NCI-H2196 (cell line): ENCODE results near the gene STAT1.

Source experiments
- DNase-seq: peaks from one replicate; lab custom pipeline; 2025; ENCODE audit not compliant: unreplicated experiment; lab: John Stamatoyannopoulos, UW

STAT1 gene

DNA sequence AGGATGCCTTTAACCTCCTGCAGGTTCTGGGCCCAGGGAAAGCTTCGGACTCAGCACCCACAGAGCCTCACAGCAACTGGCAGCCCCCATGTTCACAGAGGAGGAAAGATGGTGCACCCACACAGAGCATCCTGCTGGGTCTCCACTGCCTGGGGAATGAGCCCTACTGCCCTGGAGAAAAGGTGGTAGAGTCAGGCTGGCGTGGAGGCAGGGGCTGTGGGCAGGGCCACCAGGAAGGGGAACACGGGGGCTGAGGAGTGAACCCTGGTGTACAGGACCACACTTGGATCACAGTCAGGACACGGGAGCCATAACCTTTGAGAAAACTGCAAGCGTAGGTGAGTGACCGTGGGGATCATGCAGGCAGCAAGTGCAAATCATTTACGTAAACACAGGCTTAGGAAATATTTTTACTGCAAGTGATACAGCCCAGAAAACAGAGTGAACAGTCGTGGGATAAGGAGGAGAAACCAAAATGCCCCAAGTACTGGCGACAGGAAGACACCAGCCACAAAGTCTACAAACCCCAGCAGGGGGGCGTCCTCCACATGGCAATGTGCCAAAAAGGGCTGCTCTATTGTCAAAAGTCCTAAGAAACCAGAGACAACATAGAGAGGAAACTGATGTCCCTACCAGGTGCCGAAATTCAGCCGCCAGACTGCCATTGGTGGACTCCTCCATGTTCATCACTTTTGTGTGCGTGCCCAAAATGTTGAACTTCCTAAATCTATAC is 27.6 kb downstream of the STAT1 start:
- peak; percentile 37 for DNase-seq

DNA sequence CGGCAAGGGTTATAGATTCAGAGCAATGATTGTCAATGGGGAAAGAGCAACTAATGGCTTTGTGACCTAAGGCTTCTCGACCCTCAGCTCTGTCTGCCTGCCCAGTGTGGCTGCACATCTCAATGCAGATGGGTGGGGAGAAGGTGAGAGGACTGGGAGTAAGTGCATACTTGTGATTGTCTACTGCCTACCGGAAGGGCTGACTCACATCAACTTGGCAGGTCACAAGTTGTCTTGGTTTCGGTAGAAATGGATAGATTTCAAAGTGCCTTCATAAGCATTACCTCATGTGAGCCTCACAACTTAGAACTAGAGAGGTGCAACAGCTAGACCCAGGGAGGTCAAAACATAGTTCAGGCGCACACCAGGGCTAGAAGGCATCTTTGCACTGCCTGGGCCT is 29.4 kb downstream of the STAT1 start:
- DNase-seq, result no peak

DNA sequence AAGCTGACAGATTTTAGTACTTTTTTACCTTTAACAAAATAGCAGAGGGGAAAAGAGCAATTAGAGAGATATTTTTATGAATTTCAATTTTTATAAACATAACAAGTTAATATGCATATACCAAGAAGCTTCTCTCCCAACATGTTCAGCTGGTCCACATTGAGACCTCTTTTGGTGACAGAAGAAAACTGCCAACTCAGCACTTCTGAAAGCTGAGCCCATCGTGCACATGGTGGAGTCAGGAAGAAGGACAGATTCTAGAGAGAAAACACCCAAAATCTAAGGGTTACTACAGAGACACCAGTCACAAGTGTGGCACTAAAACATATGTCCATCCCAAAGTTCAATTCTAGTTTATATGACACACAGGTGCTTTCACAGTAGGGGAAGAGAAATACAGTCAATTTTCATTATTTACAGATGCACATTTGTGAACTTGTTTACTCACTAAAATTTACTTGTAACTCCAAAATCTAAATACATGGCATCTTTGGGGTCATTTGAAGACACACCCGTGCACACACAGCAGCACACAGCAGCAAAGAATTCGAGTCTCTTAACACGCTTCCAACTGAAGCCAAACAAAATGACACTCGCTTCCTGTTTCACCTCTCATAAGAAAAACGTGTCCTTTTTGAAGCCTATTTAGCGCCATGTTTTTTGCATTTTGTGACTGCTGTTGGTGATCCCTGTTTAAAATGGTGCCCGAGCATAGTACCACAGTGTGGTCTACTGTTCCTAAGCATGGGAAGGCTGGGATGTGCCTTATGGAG is 31.5 kb downstream of the STAT1 start:
- peak; percentile 7 for DNase-seq

DNA sequence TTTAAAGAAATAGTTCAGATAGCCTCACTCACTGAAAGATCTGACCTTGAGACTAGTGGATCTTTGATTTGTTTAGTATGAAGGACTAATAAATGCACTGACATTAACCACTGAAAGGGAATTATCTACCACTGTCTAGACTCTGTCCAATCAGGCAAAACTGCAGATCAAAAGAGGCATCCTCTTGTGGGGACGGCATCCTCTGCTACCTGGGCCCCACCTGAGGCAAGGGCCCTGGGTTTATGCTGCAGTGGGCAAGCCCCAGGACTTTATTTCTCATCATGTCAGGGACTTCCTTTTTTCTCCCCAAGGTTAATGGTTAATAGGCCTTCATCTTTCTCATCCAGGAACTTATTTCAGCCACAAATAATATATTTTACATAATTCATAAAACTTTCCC is 32.2 kb downstream of the STAT1 start:
- no peak for DNase-seq

DNA sequence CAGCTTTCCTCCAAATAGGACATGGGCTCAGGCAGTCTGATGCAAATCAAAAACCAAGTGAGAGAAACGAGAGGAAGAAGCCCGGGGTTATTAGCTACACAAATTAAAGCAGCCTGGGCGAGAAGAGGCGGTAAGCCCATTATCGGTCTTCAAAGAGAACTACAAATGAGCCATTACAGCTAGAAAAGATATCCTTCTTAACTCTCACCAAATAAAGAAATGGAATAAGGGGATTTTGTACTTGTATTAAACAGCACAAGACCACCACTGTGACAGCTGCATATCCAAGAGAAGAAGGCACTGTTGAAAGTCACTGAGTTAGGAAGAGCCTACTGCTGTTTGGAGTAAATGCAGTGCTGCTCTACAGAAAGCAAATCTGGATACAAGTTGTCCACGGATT is 32.6 kb downstream of the STAT1 start:
- no peak for DNase-seq

DNA sequence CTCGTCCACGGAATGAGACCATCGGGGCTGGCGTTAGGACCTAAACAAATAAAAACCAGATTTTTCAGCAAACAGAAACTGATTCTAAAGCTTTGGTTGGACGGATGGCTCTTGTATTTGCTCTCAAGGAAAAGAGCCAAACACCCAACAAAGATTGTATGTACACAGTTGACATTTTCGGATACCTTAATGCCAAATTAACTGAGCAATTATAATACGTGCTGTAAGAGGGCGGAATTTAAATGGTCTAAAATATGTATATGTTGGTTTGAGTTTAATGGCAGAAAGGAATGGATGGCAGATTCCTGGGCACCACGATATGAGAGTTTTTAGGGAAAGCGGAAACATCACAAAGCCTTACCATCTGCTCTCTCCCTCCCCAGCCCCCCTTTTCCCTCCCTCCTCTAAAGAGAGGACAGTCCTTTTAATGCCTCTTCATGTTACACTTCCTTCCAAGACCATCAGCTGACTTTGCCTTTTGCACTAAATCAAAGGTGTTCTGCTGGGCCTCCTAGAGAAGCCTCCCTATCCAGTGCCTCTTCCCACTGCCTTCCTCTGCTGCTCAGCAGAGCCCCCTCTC is 33.3 kb downstream of the STAT1 start:
- DNase-seq, result peak; percentile 68

DNA sequence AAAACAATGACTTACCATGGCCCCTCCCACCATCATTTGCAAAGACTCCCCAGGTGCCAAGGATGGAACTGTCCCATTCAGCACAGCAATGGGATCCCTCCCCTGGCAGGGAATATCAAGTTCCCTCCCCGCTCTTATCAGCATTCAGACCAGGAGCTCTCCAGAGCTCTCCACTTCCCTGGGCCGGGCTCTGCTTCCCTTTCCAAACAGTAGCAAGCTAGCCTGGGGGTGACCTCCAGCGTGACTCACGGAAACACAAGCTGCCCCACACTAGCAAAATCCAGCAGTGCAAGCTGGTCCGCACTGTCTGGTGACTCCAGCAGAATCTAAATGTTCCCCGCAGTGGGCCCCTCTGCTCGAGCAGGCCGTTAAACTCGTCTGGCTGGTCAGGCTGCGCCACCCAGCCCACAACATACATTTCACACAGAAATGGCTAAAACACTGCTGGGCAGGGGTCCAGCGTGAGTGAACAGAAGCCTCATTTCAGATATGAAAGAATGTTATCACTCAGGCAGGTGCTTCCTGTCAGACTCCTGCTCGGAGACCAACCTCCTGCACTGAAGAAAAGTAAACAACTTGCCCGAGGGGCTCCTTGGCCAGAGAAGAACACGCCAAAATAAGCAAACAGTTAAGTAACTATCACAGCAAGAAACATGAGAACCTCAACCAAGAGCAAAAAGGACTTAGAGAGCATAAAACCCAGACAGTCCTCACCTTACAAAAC is 33.9 kb downstream of the STAT1 start:
- peak; percentile 90 for DNase-seq

DNA sequence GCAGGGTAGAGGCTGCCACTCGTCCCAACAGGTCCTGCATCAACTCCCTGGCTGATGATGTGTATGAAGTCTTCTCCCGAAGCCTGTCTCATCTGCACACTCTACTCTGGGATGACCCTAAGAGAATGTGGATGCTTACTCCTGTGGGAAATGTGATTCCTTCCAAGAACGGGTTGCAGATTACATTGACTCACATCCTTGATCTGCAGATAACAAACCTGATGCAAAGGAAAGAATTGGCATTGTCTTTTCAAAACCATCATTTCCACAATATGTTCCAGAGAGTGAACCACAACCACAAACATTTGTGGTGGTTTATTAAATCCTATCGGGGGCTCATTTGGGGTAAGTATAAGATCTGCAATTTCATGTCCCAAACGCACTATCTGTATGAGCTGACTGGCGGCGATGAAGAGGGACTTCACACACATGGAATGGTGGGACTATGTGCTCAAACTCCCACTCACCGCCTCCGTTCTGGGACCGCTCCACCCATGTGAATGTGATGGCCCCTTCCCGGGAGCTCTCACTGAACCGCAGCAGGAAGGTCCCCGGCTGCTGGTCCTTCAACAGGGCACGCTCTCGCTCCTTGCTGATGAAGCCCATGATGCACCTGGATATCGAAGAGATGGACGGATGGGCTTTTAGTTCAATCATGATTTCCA is 35.5 kb downstream of the STAT1 start:
- DNase-seq, result no peak

DNA sequence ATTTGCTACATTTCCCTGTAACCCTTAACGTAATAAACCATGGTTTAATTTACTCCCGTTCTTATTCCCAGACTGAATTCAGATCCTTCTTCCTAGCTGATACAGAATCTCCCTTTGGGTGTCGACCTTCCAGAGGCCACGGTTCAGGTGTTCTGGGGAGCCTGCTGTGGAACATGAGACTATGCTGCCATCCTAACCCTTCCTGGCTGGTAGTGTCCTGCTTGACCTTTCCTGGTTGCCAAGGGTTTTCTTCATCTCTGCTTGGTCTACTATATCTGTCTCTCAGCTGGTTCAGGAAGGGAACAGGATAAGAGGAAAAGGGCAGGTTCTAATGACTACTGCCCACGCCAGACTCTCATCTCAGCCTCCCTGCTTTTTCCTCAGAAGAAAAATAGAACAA is 36.5 kb downstream of the STAT1 start:
- DNase-seq, result no peak

DNA sequence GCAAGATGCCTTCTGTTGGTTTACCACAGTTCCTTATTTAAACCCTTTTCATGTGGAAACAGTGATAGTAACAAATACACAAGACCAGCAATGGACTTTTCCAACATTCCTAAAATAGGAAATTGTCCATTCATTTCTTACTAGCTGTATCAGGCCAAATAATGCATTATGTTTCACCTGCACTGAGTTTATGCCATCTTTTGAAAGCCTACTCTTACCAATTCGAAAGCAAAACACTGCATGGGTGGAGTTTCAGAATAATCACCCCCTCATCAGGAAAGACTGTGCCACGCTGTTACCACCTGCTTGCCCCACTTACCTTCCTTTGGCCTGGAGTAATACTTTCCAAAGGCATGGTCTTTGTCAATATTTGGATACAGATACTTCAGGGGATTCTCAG is 37.5 kb downstream of the STAT1 start:
- DNase-seq, result no peak

DNA sequence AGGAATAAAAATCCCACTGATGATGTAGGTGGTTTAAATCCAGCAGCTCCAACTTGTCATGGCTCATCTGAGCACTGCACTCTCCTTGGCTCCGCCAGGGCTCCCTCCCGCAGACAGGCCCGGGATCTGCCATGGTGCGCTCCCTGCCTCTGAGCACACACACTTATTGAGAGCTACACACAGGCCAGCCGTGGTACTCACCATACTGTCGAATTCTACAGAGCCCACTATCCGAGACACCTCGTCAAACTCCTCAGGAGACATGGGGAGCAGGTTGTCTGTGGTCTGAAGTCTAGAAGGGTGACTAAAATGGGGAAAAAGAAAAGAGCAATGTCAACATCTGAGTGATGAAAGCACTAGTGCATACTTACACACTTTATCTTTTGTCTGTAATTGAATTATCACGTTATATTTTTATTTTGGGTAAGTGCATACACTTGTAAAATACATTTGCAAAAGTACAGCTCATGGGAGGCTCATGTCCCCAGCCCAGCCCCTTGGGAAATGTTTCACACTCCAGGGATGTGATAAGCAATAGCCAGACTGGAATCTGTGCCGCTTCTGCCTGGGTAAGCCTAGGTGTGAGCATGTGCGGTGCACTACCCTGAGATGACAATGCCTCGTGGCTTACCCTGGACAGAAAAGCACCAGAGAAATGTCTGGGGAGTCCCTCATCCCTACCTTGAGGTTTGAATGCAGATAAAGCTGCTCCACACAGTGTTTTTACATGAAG is 39.2 kb downstream of the STAT1 start:
- no peak for DNase-seq

DNA sequence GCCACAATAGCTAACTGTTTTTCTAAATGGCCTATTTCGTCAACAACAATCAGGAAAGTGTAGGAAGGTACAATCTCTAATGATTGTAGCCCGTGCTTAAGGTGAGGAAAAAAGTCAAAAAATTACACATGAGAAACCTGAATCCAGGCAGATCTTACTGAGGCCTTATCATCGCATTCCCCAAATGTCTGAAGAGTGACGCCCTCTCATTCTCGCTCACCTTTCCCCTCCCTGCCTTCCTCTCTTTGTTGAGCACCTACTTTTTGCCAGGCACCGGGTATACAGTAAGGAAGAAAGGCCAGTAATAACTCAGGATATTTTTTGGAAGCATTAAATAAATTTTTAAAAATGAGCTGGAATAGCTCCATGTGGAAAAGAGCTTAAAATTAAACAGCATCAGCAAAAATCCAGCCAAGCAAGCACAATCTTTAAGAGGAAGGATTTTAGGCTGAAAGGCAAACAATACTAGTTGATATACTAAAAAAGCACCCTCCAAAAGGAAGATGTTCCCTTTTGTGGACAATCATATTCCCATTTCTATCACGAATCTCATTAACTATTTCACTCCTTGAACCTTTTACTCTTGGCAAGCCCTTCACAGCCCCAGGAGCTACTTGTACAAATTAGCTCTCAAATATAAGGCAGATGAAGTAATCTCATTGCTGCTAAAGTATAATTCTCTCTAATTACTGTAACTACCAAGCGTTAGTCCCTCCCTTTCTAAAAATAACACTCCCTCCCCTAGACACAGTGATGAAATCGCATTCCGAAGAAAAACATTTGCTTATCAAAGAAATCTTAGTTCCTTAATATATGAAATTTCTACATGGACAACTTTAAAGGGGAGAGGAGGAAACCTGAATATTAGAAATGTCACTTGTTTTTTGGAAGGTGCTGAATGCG is 40.0 kb downstream of the STAT1 start:
- no peak for DNase-seq

DNA sequence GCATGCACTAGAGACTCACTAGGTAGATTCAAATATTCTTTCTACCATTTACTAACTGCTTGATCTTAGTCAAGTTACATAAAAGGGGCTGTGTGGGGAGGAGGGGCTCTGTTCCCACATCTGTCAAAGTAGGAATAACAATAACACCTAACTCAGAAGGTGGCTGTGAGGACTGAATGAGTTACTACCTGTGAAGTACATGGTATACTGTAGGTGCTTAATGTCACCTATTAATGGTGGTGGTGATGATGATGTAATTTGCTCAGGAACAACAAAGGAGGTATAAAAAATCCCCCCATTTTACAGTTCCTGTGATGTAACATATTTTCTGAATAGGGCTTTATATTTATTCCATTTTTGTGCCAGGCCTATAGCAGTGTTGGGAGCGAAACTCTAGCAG is 40.7 kb downstream of the STAT1 start:
- no peak for DNase-seq

DNA sequence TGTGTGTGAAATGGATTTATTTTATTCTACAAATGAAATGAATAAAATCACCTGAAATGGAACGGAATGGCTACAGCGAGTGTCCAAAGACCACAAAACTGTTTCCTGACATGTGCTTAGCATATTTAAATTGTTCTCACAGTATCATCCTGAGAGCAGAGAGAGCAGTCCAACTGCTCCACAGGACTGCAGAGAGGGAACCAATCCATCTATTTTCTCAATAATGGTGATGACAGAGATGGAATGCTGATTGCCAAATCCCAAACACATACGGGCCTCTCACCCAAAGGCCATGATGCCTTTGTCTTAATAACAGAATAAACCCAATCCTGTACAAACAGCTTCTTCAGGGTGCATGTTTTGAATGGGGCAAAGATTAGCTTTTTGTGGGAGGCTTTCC is 41.1 kb downstream of the STAT1 start:
- no peak for DNase-seq

DNA sequence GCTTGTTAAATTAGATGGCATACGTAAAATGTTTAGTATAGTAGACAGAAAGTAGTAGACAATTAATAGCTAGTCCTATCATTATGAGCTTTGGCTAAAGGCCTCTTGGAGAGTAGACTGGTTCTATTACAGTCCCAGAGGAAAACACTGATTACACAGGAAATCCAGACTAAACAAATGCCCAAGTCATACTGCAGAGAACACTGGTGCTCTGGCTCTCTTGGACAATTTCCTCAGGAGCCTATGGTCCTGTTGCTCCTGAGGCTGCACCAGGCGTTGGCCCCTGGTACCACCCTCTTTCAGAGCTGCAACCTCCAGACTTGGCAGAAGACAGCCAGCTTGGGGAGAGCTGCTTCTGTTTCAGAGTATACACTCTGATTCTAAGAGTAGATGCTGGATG is 41.8 kb downstream of the STAT1 start:
- no peak for DNase-seq

DNA sequence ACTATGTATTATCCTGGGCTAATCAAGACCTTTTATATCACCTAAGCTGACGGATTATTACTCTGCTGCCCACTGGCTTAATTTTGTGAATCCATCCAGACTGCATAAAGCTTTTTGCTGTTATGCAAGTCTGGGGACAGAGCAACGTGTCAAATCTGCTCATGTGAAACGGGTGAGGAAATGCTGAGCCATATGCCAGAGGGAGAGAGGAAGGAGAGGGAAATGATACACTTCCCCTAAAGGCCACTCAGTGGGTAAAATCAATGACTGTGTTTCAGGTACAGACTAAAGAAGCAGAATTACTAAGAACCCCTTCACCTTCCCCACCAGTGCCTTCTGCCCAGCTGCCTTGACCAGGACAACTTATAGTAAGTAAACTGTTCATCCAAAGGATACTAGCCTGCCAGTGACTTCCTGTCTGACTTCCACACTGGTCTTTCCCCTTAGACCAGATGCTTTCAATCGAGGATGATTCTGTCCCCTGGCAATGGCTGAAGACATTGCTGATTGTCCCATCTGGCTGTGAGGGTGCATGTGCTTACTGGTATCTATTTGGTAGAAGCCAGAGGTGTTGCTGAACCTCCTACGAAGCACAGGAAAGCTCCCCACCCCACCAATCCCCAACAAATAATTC is 43.0 kb downstream of the STAT1 start:
- DNase-seq, result no peak

DNA sequence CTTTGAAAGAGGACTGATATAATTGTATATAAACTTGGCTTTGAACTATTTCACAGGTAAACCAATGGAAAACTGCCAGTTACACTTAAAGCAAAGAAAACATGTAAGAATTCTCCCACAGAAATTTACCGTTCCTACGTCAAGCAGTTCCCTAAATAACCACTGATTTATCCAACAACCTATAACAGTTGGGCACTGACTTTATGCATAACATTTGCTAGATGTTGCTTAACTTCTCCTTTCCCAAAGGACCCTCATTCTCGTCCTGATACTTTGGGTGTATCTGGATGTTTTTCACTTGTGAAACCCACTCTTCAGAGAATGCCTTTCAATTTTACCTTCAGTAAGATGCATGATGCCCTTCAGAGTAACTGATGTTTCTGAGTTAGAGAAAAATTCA is 43.8 kb downstream of the STAT1 start:
- no peak for DNase-seq

DNA sequence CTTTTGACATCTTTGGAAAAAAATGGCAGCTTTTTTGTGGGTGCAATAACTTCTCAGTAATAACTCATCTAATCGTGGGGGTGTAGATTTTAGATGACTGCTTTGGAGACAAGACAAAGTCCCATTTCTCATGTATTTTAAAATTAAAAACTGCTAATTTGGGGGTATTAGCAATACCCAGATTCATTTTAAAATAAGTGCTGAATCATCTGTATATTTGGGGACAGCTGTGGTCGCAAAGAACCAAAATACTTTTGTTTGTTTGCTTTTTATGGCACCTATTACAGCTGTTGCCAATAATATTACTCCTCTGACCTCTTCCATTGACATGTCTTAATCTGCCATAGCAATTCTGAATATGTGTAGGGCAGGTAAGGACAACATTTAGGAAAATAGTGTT is 45.4 kb downstream of the STAT1 start:
- DNase-seq, result no peak
